ENCODE results near the gene LFNG.
A peak's percentile ranks its signal among the peaks of the same experiment; 100 is the strongest.

The LFNG gene

GRCh38 chr7:2495418-2496299 lies 23.9 kb upstream of the LFNG start:
- Mint-ChIP-seq H3K9me3 (peaks cover 15% of the 10 kb centered on the region), H3K36me3 (no peaks in the 10 kb centered on the region), H3K27me3 (peaks cover 45% of the 10 kb centered on the region), H3K4me1 (peaks cover 25% of the 10 kb centered on the region), H3K4me3 (no peak overlapping the region), H3K27ac (no peak overlapping the region)
- ATAC-seq, result no peak

DNA sequence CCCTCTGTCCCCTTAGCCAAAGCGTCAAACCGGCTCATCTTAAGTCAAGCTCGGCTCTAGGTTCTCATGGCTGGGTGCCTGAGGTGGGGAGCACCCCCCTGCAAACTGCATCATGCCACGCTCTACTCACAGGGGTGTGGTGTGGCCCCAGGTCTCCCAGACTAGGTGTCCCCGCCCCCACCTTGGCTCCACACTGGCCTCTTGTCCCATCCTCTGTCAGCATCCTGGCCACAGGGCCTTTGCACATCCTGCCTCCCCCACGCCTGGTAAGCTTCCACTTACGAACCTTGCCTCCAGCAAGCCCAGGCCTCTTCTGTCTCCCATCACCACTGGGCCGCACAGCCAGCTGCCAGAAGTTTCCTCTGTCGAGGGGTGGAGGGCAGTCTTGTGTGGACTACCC lies 23.2 kb upstream of the LFNG start:
- H3K27me3 Mint-ChIP-seq, result peaks cover 40% of the 10 kb centered on the region
- ATAC-seq, result no peak
- H3K27ac Mint-ChIP-seq, result no peak overlapping the region
- peaks cover 9% of the 10 kb centered on the region for H3K9me3 Mint-ChIP-seq
- no peak overlapping the region for H3K4me3 Mint-ChIP-seq
- peaks cover 31% of the 10 kb centered on the region for H3K4me1 Mint-ChIP-seq
- H3K36me3 Mint-ChIP-seq, result no peaks in the 10 kb centered on the region

- H3K36me3 Mint-ChIP-seq, result no peaks in the 10 kb centered on the region
- H3K4me3 Mint-ChIP-seq, result no peak overlapping the region
- ATAC-seq, result no peak
- peaks cover 31% of the 10 kb centered on the region for H3K4me1 Mint-ChIP-seq
- H3K27ac Mint-ChIP-seq, result no peak overlapping the region
- peaks cover 33% of the 10 kb centered on the region for H3K27me3 Mint-ChIP-seq
- H3K9me3 Mint-ChIP-seq, result peaks cover 2% of the 10 kb centered on the region
These were observed 22.5 kb upstream of the LFNG start for GRCh38 chr7:2497065-2497464.

DNA sequence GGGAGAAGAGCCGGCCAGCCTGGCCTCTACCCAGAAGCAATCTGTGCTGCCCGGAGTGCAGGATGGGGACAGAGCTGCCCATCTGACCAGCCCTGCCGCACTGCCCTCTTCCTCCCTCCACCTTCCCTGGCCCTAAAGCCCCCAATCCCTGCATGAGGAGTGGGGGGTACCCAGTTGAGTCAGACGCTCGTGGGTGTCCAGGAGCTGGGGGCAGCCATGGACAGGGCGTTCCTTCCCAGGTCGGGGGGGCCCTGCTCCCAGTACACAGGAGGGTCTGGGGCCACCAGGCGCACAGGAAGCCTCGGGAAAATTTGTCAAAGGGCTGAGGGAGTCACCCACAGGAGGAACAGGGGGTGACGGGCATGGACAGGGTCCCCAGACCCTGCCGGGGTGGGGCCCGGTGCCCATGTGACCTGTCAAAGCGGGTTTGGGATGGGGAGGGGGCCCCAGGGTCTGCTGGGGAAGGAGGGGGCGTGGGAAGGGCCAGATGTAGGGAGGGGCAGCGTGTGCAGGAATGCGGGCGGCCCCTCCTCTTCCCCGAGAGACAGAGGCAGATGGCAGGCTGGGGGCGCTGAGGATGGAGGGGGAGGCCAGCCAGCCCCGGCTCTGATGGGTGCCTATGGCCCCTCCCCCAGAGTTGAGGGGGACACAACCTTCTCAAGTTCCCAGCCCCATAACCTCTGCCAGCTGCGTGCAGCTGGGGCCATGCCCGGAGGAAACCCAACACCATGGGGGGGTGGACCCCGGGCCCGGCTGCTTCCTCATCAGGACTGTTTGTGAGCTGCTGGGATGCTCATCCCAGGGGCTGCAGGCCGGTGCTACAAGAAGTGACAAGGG lies 21.9 kb upstream of the LFNG start:
- H3K27me3 Mint-ChIP-seq, result peaks cover 26% of the 10 kb centered on the region
- no peaks in the 10 kb centered on the region for H3K9me3 Mint-ChIP-seq
- no peak overlapping the region for H3K27ac Mint-ChIP-seq
- no peaks in the 10 kb centered on the region for H3K36me3 Mint-ChIP-seq
- peaks cover 34% of the 10 kb centered on the region for H3K4me1 Mint-ChIP-seq
- ATAC-seq, result no peak
- H3K4me3 Mint-ChIP-seq, result no peak overlapping the region

DNA sequence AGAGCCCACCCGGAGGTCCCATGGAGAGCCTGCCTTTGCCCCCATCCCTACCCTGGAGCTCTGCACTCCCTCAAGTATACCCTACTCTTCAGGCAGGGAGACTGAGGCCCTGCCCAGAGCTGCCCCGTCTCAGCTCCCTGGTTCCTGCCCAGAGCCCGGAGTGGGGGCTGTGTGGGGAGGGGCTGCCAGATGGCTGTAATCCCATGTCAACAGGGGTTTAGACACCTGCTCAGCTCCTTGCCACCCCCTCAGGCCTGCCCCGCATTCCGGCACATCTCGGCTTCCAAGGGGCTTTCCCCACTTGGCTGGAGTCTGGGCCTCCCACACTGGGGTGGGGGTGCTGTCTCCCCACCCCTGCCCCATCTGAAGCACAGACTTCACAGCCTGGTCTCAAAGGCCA lies 20.9 kb upstream of the LFNG start:
- peaks cover 16% of the 10 kb centered on the region for H3K27me3 Mint-ChIP-seq
- no peak overlapping the region for H3K4me3 Mint-ChIP-seq
- no peaks in the 10 kb centered on the region for H3K9me3 Mint-ChIP-seq
- H3K27ac Mint-ChIP-seq, result no peak overlapping the region
- no peaks in the 10 kb centered on the region for H3K36me3 Mint-ChIP-seq
- peaks cover 31% of the 10 kb centered on the region for H3K4me1 Mint-ChIP-seq
- ATAC-seq, result no peak

- H3K4me3 Mint-ChIP-seq, result no peak overlapping the region
- ATAC-seq, result no peak
- peaks cover 30% of the 10 kb centered on the region for H3K4me1 Mint-ChIP-seq
- H3K9me3 Mint-ChIP-seq, result no peaks in the 10 kb centered on the region
- H3K27ac Mint-ChIP-seq, result no peak overlapping the region
- no peaks in the 10 kb centered on the region for H3K36me3 Mint-ChIP-seq
- H3K27me3 Mint-ChIP-seq, result peaks cover 14% of the 10 kb centered on the region
These were observed 20.4 kb upstream of the LFNG start for GRCh38 chr7:2499181-2499580.

- H3K4me1 Mint-ChIP-seq, result peaks cover 26% of the 10 kb centered on the region
- H3K36me3 Mint-ChIP-seq, result no peaks in the 10 kb centered on the region
- H3K27me3 Mint-ChIP-seq, result peaks cover 14% of the 10 kb centered on the region
- ATAC-seq, result no peak
- no peaks in the 10 kb centered on the region for H3K9me3 Mint-ChIP-seq
- H3K27ac Mint-ChIP-seq, result no peak overlapping the region
- H3K4me3 Mint-ChIP-seq, result no peak overlapping the region
These were observed 19.7 kb upstream of the LFNG start for GRCh38 chr7:2499719-2500430.

- no peaks in the 10 kb centered on the region for H3K9me3 Mint-ChIP-seq
- H3K27ac Mint-ChIP-seq, result no peak overlapping the region
- H3K4me3 Mint-ChIP-seq, result no peak overlapping the region
- H3K27me3 Mint-ChIP-seq, result peaks cover 13% of the 10 kb centered on the region
- ATAC-seq, result no peak
- no peaks in the 10 kb centered on the region for H3K36me3 Mint-ChIP-seq
- peaks cover 25% of the 10 kb centered on the region for H3K4me1 Mint-ChIP-seq
These were observed 18.9 kb upstream of the LFNG start for GRCh38 chr7:2500701-2501100.

GRCh38 chr7:2501947-2502646 lies 17.5 kb upstream of the LFNG start:
- Mint-ChIP-seq H3K4me1 (peaks cover 21% of the 10 kb centered on the region), H3K9me3 (no peaks in the 10 kb centered on the region), H3K27me3 (no peaks in the 10 kb centered on the region), H3K27ac (no peak overlapping the region), H3K4me3 (no peak overlapping the region), H3K36me3 (no peaks in the 10 kb centered on the region)
- peak; percentile 38 for ATAC-seq

GRCh38 chr7:2502647-2502966 lies 17.0 kb upstream of the LFNG start:
- Mint-ChIP-seq H3K4me3 (no peak overlapping the region), H3K9me3 (no peaks in the 10 kb centered on the region), H3K36me3 (no peaks in the 10 kb centered on the region), H3K4me1 (peaks cover 22% of the 10 kb centered on the region), H3K27ac (no peak overlapping the region), H3K27me3 (no peaks in the 10 kb centered on the region)
- no peak for ATAC-seq

DNA sequence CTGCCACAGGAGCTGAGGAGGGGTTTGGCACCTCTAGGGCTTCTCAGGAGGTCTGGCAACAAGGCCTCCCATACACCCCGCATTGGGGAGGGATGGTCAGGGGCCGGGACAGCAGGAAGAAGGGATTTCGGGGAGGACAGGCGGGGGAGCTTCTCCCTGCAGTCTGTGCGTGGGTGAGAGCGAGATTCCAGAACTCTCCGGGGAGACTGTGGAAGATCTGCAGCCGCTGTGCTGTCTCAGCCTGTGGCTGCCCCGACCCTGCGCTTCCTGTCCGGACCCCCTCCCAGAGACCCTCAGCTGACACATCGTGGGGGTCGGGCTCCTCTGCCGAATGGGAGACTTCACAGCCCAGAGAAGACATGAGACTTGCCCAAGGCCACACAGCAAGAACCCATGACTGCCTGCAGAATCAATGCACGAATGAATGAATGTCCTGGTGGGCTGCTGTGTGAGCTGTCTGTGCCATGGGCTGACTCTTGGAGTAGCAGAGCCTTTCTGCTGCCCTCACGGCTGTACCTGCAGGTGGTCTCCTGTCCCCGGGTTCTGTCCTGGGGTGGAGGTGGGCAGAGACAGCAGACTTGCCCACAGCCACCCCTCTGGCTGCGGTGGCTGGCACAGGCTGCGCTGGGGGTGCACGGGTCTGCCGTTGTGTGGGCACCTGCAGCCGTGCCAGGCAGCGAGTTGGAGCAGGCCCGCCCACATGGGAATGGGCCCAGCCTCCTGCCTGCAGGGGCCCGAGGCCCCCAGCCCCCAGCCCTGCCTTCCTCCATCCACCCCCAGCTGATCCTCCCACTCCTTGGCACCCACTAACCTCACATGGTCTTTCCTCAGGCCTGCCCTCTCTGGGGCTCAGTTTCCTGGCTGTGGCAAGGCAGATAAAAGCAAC lies 16.3 kb upstream of the LFNG start:
- peak overlapping the region; percentile 27 for H3K27ac Mint-ChIP-seq
- H3K4me1 Mint-ChIP-seq, result peaks cover 28% of the 10 kb centered on the region
- no peaks in the 10 kb centered on the region for H3K27me3 Mint-ChIP-seq
- H3K9me3 Mint-ChIP-seq, result no peaks in the 10 kb centered on the region
- no peak for ATAC-seq
- no peaks in the 10 kb centered on the region for H3K36me3 Mint-ChIP-seq
- no peak overlapping the region for H3K4me3 Mint-ChIP-seq

- H3K4me3 Mint-ChIP-seq, result no peak overlapping the region
- no peaks in the 10 kb centered on the region for H3K27me3 Mint-ChIP-seq
- no peaks in the 10 kb centered on the region for H3K36me3 Mint-ChIP-seq
- H3K4me1 Mint-ChIP-seq, result peaks cover 39% of the 10 kb centered on the region
- no peaks in the 10 kb centered on the region for H3K9me3 Mint-ChIP-seq
- H3K27ac Mint-ChIP-seq, result peak overlapping the region; percentile 27
- ATAC-seq, result no peak
These were observed 15.3 kb upstream of the LFNG start for GRCh38 chr7:2504128-2504888.

GRCh38 chr7:2504889-2505375 lies 14.6 kb upstream of the LFNG start:
- H3K4me3 Mint-ChIP-seq, result no peak overlapping the region
- no peaks in the 10 kb centered on the region for H3K27me3 Mint-ChIP-seq

More at GRCh38 chr7:2504889-2505375, 14.6 kb upstream of the LFNG start:
- Mint-ChIP-seq H3K4me1 (peaks cover 45% of the 10 kb centered on the region), H3K9me3 (no peaks in the 10 kb centered on the region), H3K27ac (no peak overlapping the region), H3K36me3 (no peaks in the 10 kb centered on the region)
- no peak for ATAC-seq

All from stimulated activated memory B cell treated with anti-CD40 and anti-IgM and Interleukin-4, amounts not matched to agents 10 μg/mL and 1 μg/mL and 100 μg/mL, for 72 hours (primary cell).